DMS114 treated with DMSO at 0.1 percent for 48 hours (cell line): Measurements from ENCODE around the gene LRRC56.

Experiments
- DNase-seq: peaks from one replicate; lab custom pipeline; 2025; ENCODE audit not compliant: unreplicated experiment; lab: John Stamatoyannopoulos, UW

LRRC56 gene

GRCh38 chr11:556662-557256 is 19.4 kb downstream of the LRRC56 start:
- DNase-seq, result no peak

DNA sequence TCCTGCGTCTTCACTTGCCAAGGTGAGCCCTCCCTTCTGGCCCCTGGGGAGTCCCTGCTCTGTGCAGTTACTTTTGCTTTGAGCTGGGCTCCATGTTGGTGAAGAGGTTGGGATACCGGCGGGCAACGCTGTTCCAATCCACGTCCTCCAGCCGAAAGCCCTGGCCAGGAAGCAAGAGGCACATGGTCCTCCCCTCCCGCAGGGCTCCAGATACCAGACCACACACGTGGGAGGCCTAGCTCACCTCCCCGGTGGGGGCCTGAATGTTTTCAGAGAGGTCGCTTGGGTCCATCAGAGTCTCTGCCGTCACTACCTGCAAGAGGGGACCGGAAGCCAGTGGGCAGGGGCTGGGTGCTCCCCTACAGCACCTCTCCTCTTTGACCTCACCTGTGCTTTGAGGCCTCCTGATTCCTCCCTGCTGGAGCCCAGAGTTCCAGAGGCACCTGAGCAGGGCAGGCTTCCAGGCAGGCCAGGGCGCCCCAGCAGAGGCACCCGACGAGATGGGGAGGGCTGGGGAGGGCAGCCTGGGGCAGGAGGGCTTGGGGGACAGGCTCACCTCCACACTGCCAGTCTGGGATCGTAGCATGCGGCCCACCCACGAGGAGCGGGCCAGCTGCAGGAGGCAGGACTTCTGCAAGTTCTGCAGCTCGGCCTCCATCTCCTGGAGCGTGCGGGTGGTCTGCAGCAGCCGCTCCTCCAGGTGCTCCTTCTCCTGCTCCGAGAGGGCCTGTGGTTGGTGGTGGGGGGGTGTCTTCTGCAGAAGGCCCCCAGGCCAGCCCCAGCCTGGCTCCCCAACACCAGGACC is 20.2 kb downstream of the LRRC56 start:
- DNase-seq, result no peak

GRCh38 chr11:558503-558902 is 21.2 kb downstream of the LRRC56 start:
- DNase-seq, result no peak

DNA sequence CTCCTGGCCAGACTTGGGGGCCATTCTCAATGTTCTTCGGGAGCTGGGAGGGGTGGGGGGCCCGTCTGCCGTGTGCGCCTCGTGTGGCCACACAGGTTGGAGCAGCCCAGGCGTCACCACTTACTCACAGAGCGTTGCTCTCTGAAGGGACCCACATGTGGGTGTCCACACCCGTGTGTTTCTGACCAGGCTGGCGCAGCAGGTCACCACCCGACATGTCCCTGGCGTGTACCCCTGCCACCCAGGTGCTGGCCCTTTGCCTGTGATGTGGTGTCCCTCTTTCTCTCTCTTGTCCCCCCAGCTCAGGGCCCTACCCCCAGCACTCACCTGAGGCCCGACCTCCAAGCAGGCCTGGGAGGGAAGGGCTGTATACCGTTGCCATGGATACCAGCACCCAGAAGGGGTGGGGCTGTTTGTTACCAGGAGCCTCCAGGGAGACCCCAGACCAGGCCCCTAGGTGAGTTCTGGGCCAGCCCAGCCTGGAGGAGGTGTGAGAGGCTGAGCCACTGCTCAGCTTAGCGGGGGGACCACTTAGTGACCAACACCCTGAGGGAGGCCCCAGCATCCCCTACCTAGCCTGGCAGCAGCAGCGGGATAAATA is 21.8 kb downstream of the LRRC56 start:
- no peak for DNase-seq

GRCh38 chr11:559712-560304 is 22.5 kb downstream of the LRRC56 start:
- DNase-seq, result no peak

DNA sequence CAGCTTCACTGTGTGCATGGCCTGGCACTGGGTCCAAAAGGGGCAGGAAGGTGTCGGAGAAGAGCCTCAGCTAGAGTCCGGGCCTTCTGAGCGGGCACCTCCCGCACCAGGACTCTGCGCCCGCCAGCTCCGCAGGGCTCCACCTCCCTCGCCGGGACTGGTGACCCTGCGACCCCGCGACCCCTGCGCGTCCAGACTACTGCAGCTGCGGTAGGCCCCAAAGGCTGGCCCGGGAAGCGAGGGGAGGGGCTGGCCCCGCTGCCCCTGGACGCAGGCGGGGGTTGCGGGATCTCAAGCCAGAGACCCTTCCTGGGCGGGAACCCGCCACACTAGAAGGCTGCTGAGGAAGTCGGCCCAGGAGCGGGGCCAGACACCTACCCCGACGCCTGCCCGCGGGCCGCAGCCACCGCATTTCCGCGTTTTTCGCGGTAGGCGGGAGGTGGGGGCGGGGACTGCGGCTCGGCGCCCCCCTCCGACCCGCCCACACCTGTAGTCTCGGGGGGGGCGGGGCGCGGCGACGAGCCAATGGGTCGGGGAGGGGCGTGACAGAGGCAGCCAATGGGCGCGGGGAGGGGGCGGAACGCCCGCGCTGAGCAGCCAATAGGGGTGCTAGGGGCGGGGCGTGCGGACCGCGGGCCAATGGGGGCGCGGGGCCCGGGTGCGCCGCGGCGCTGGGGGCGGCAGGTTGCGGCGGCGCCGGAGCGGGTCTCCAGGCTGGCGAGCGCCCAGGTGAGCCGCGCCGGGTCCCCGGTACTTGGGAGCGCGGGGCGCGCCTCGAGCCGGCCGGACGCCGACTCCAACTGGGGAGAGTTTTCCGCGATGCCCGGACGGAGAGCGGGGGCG is 23.2 kb downstream of the LRRC56 start, which contains the start of the genes LMNTD2 and RASSF7:
Gene LMNTD2, minus strand, starts transcription at position 434 of the 843 bp plus-strand sequence. Its CDS starts 22 bp downstream, at position 412.
Gene RASSF7, plus strand, starts transcription at position 666 of the 843 bp plus-strand sequence. CDS start 799 bp downstream, outside the sequence.
- peak; percentile 49 for DNase-seq

DNA sequence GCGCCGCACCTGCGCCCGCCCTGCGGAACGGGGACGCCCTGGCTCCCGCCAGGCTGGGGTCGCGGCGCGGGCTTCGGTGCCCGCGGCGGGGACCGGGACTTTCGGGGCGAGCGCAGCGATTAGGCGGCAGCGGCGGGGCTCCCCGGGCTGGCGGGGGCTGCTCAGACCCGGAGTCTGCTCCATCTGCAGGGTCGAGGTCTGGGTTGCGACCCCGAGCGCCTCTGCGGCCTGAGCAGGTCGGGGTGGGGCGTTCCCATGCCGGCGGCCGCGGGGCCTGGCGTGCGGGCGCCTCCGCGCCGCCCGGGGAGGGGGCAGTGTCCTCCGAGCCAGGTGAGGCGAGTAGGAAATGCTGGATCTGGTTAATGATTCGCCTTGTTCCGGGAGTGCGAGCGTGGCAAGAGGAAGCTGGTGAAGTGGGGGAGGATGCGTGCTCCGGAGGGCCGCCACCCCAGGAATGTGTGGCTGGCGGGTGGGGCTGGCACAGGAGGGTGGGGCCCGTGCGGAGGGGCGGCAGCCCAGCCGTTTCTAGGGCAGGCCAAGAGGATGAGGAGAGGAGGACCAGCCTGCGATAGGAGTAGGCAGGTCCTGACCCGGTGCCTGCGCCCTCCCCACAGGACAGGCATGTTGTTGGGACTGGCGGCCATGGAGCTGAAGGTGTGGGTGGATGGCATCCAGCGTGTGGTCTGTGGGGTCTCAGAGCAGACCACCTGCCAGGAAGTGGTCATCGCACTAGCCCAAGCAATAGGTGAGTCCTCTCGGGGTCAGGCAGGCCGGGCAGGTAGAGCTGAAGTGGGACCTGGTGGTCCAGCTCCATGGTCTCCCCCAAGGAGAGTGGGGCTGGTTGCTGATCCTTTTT is 24.0 kb downstream of the LRRC56 start:
- no peak for DNase-seq

DNA sequence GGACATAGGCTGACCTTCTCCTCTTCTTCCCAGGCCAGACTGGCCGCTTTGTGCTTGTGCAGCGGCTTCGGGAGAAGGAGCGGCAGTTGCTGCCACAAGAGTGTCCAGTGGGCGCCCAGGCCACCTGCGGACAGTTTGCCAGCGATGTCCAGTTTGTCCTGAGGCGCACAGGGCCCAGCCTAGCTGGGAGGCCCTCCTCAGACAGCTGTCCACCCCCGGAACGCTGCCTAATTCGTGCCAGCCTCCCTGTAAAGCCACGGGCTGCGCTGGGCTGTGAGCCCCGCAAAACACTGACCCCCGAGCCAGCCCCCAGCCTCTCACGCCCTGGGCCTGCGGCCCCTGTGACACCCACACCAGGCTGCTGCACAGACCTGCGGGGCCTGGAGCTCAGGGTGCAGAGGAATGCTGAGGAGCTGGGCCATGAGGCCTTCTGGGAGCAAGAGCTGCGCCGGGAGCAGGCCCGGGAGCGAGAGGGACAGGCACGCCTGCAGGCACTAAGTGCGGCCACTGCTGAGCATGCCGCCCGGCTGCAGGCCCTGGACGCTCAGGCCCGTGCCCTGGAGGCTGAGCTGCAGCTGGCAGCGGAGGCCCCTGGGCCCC is 24.8 kb downstream of the LRRC56 start:
- DNase-seq, result no peak

- no peak for DNase-seq
Measured at GRCh38 chr11:563066-563811, 25.9 kb downstream of the LRRC56 start.

GRCh38 chr11:563812-564578 is 26.7 kb downstream of the LRRC56 start:
- DNase-seq, result no peak

- DNase-seq, result no peak
Measured at GRCh38 chr11:565921-566509, 28.7 kb downstream of the LRRC56 start.

GRCh38 chr11:567011-567628 is 29.8 kb downstream of the LRRC56 start:
- no peak for DNase-seq

- DNase-seq, result no peak
Measured at GRCh38 chr11:567629-568292, 30.4 kb downstream of the LRRC56 start.

DNA sequence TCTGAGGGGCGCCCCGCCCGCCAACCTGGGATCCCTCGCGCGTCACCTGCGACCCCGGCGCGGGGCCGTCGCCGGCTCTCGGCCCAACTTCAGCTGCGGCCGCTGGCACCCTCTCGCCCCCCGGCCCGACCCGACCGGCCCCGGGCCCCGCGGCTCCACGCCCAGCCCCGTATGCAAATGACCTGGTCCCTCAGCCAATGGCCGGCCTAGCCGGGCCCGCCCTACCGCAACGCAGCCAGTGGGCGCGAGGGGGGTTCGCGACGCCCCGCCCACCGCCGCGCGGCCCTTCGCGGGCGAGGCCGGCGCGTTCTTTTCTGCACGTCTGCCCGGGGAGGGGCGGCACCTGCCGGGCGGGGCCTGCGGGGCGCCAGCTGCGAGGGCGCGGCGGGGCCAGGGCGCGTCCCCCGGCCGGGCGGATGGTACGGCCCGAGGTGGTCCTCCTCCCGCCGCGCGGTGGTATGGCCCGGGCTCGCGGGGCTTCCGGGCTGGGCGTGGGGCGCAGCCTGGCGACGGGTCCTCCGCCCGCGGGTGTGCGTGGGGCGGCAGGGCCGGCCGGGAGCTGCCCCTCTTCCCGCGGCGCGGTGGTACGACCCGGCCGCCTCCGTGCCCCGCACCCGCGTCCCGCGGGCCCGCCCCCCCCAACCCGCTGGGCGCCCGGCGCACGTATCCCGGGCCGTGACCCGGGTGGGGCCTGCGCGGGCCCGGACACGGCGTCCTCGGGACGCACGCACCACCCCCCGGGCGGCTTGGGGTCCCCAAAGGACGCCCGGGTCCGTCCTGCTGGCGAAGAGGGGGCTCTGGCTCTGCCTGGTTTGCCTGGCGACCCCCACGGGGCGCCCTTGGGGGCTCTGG is 31.2 kb downstream of the LRRC56 start:
- DNase-seq, result peak; percentile 52

DNA sequence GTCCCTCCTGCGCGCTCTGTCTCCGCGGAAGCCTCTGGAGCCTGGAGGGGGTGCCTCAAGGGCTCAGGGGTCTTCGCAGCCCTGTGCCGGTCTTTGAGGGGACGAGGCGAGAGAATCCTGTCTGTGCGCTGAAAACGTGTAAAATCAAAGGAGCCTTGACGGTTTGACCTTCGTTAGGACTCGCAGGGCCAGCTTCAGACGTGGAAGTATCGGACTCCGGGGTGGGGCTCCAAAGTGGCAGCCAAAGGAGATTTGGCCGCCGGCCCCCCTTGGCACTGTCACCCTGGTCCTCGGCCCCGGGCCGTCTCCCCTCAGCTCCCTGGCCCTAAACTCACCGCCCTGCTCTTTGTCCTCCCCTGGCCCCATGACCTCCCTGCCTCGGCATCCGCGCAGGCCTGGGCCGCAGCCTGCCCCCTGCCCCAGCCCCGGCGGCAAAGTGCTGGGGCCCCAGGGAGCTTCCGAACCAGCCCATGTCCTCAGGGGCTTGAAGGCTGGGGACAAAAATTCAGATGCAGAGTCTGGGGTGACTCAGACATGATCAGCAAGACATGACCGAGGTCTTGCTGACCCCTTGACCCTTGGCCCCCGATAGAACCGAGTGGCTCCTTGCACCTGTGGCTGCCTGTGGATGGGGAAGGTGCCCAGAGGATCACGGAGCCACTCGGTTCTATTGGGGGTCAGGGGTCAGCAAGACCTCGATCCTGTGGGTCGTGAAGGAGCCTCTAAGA is 32.0 kb downstream of the LRRC56 start:
- DNase-seq, result no peak
